AG04449 (cell line): ENCODE results near the gene MTHFS.

Experiments
- CTCF ChIA-PET: fragments of 350-600 bp; formaldehyde crosslinking; extraction: SDS; loops from one replicate; lab custom pipeline; 2021; ENCODE audit warnings: antibody characterized with exemption; lab: Yijun Ruan, JAX
- POLR2A ChIA-PET: fragments of 400-600, 350-600 bp; formaldehyde crosslinking; extraction: SDS; loops from one replicate; lab custom pipeline; 2020; ENCODE audit warnings: antibody characterized with exemption, inconsistent platforms; lab: Yijun Ruan, JAX
- DNase-seq: peaks from one replicate; pipeline ENCODE4 v3.0.0-alpha.2; 2010; ENCODE audit warnings: low read depth, low spot score
- H3K4me3 ChIP-seq: 2 replicates; pipeline ENCODE4 v1.5.1; 2011; ENCODE audit warnings: low read depth, mild to moderate bottlenecking, control low read depth, low read length
- CTCF ChIP-seq: IDR thresholded peaks from one replicate; pipeline ENCODE4 v1.5.1; 2011; ENCODE audit warnings: mild to moderate bottlenecking, moderate library complexity, low read length, control low read depth, inconsistent platforms; ENCODE audit not compliant: insufficient read depth; ENCODE audit errors: missing control alignments

MTHFS gene

GRCh38 chr15:79924379-79924778, 27.6 kb upstream of the MTHFS start:
- ChIA-PET POLR2A (no interaction called here), CTCF (no interaction called here)
- peak overlapping the region; percentile 90 for H3K4me3 ChIP-seq
- TF ChIP-seq CTCF: no peak
- no peak for DNase-seq

DNA sequence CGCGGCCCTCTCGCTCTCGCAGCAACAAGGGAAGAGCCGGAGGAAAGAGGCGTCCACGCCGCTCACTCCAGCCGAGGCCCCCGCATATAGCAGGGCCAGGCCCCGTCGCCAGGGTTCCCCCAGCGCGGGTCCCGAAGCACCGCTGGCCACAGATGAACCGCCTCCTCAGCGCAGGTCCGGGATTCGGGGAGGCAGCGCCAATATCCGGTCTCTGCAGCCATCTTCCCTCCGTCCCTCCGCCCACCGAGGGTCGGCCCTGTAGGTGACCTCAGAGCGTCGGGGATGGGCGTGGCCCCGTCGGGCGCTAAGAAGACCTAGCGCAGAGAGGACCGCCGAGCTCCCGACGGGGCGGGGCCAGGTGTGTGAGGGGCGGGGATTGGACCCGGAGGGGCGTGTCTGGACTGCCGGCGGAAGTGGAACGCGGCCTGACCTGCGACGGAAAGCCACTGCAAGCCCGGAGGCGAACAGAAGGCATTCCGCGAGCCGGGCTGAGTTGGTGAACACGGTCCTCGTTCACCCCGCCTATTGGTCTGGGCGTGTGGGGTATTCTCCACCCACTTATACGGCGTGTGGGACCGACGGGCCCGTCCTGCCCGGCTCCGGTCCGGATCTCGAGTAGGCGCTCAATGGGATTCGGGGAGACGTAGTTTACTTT, 26.8 kb upstream of the MTHFS start:
- CTCF ChIA-PET: interaction anchor here (1.0 to 2.7 kb wide), 3 partner anchors 10 to 62 kb away, joined by 3 to 6 read pairs (median 4); no protein-coding TSS in a partner anchor
- TF ChIP-seq CTCF: no peak

GRCh38 chr15:79923079-79923514, 26.3 kb upstream of the MTHFS start:
- H3K4me3 ChIP-seq: peak overlapping the region; percentile 90
- no peak for TF ChIP-seq CTCF
- CTCF ChIA-PET: interaction anchor here (1.0 to 2.7 kb wide), 3 partner anchors 10 to 63 kb away, joined by 3 to 6 read pairs (median 4); no protein-coding TSS in a partner anchor
- DNase-seq: no peak
- POLR2A ChIA-PET: interaction anchor here (1.1 to 1.6 kb wide), 3 partner anchors 19 to 49 kb away, joined by 3 to 7 read pairs (median 3); no protein-coding TSS in a partner anchor

More for the DNA sequence above, 26.8 kb upstream of the MTHFS start:
- peak overlapping the region; percentile 90 for H3K4me3 ChIP-seq
- POLR2A ChIA-PET: interaction anchor here (0.6 to 1.6 kb wide), 4 partner anchors 18 to 259 kb away, joined by 3 to 7 read pairs (median 3); no protein-coding TSS in a partner anchor
- DNase-seq: peak; percentile 57

DNA sequence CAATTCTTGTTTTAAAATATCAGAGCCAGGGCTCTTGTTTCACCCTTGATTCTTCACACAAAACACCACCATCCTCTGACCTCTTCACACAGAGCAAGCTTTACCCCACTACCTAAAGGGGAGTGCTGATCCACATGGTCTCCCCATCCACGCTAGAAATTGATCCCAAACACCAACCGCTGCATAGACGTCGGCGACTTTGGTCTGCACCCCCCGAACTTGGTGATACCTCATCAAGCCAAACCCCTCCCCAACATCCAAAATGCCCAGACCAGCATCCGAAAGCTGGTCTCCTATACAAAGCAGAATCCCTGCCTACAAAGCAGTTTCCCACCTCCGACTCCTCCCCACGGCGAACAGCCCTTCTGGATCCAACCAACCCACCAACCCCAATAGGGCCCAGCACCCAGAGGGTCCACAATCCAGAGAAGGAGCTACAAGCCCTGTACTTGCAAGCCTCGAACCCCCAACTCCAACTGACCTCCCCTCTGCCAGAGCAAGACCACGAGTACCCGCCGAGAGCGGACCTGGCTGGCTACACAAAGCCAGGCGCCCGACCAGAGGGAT, 25.8 kb upstream of the MTHFS start:
- no peak for DNase-seq
- POLR2A ChIA-PET: interaction anchor here (1.0 to 1.6 kb wide), 4 partner anchors 19 to 49 kb away, joined by 3 to 7 read pairs (median 4); no protein-coding TSS in a partner anchor
- no peak for TF ChIP-seq CTCF
- CTCF ChIA-PET: interaction anchor here (1.1 to 2.7 kb wide), 5 partner anchors 9 to 856 kb away, joined by 3 to 7 read pairs (median 4); partner anchors contain the start of gene CEMIP
- H3K4me3 ChIP-seq: peak overlapping the region; percentile 90

- DNase-seq: no peak
- no peak for TF ChIP-seq CTCF
- ChIA-PET POLR2A (no interaction called here), CTCF (interaction anchor here (1.3 kb wide), 1 partner anchor 15 kb away, joined by 3 read pairs; no protein-coding TSS in a partner anchor)
- H3K4me3 ChIP-seq: no peak overlapping the region
Measured at GRCh38 chr15:79919749-79920511, 23.1 kb upstream of the MTHFS start.
